ACC112 (cell line): ENCODE results near the gene ASCC3.
A peak's percentile ranks its signal among the peaks of the same experiment; 100 is the strongest.

Experiments
- H2AFZ ChIP-seq: fragments of 200-600 bp; sonication (generic); one replicate; pipeline ENCODE4 v1.6.0; 2017; ENCODE audit warnings: antibody characterized with exemption, low read length; ENCODE audit not compliant: unreplicated experiment
- H3K27ac ChIP-seq: fragments of 200-600 bp; sonication (generic); 2 replicates; pipeline ENCODE4 v1.5.1; 2014; ENCODE audit warnings: low read depth, mild to moderate bottlenecking, antibody characterized with exemption, low read length, moderate library complexity
- H3K27me3 ChIP-seq: fragments of 200-600 bp; sonication (generic); 2 replicates; pipeline ENCODE4 v1.6.1; 2014; ENCODE audit warnings: mild to moderate bottlenecking, antibody characterized with exemption, low read length, moderate library complexity, mixed read lengths; ENCODE audit not compliant: insufficient read depth
- H3K36me3 ChIP-seq: fragments of 200-600 bp; sonication (generic); 2 replicates; pipeline ENCODE4 v1.6.1; 2016; ENCODE audit warnings: mild to moderate bottlenecking, antibody characterized with exemption, low read length, moderate library complexity, mixed read lengths; ENCODE audit not compliant: insufficient read depth
- H3K4me1 ChIP-seq: fragments of 200-600 bp; sonication (generic); one replicate; pipeline ENCODE4 v1.6.1; 2016; ENCODE audit warnings: low read length, mixed read lengths; ENCODE audit not compliant: insufficient read depth, unreplicated experiment, control insufficient read depth
- H3K4me3 ChIP-seq: fragments of 200-600 bp; sonication (generic); 2 replicates; pipeline ENCODE4 v1.5.1; 2014; ENCODE audit warnings: mild to moderate bottlenecking, low read depth, low read length
- H3K79me2 ChIP-seq: fragments of 200-600 bp; sonication (generic); one replicate; pipeline ENCODE4 v1.6.0; 2016; ENCODE audit warnings: low read length; ENCODE audit not compliant: control insufficient read depth, unreplicated experiment, insufficient read depth

Gene ASCC3

DNA sequence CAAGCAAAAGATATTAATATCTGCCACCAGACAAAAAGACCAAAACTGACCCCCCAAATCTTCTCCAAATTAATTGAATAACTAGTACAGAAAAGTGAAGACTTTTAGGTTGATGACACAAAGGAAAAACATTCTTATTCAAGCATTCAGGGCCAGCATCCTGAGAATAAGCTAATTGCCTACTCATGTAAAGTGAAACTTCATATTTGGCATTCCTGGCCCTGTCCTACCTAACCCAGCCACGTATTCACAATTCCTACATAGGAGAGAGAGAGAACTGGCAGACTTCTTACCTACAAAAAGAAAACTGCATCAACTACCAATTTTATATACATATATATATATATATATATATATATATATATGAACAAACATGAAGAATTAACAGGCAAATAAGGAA lies 4.9 kb upstream of the ASCC3 start:
- no peaks in the 10 kb centered on the region for H3K27me3 ChIP-seq
- H3K4me3 ChIP-seq = no peak overlapping the region
- no peak overlapping the region for H3K27ac ChIP-seq
- H2AFZ ChIP-seq = no peak overlapping the region
- peaks cover 7% of the 10 kb centered on the region for H3K4me1 ChIP-seq
- H3K36me3 ChIP-seq = no peaks in the 10 kb centered on the region
- H3K79me2 ChIP-seq = peaks cover 10% of the 10 kb centered on the region

DNA sequence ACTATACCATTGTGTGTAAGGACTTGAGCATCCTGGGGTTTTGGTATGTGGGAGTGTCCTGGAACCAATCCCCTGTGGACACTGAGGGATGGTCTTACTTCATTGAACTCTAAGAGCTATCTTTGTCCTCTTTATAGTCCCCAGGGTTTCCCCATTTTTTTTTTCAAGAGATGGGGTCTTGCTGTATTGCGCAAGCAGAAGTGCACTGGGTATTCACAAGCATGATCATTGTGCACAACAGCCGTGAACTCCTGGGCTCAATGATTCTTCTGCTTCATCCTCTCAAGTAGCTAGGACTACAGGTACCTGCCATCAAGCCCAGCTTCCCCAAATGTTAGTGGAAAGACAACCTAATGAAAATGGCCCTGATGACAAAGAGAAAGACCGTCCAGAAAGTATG lies 2.2 kb upstream of the ASCC3 start:
- H3K79me2 ChIP-seq = peaks cover 36% of the 10 kb centered on the region
- no peaks in the 10 kb centered on the region for H3K27me3 ChIP-seq
- H2AFZ ChIP-seq = no peak overlapping the region
- H3K4me1 ChIP-seq = peaks cover 21% of the 10 kb centered on the region
- H3K27ac ChIP-seq = no peak overlapping the region
- no peaks in the 10 kb centered on the region for H3K36me3 ChIP-seq
- H3K4me3 ChIP-seq = no peak overlapping the region

DNA sequence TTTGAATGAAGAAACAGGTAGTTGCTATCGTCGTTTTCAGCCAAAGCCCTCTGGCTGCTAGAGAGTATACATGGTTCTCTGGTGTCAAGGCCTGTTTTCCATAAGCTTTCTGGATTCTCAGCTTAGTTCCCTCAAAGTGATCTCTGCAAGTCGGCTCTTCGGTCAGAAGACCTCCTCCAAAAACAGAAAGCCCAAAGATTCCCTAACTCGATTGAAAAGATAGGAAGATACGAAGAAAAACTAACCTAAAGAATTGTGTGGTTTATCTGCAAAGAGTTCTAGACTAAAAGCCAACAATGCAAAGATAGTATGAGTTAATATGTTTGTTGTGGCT lies 545 bp upstream of the ASCC3 start:
- peak overlapping the region; percentile 69; the same call in 1 of the 2 replicates for H3K27ac ChIP-seq
- H3K79me2 ChIP-seq = peaks cover 52% of the 10 kb centered on the region
- peak overlapping the region; percentile 80 for H3K4me3 ChIP-seq
- no peaks in the 10 kb centered on the region for H3K36me3 ChIP-seq
- H3K4me1 ChIP-seq = peaks cover 28% of the 10 kb centered on the region
- peak overlapping the region; percentile 96 for H2AFZ ChIP-seq
- H3K27me3 ChIP-seq = no peaks in the 10 kb centered on the region

DNA sequence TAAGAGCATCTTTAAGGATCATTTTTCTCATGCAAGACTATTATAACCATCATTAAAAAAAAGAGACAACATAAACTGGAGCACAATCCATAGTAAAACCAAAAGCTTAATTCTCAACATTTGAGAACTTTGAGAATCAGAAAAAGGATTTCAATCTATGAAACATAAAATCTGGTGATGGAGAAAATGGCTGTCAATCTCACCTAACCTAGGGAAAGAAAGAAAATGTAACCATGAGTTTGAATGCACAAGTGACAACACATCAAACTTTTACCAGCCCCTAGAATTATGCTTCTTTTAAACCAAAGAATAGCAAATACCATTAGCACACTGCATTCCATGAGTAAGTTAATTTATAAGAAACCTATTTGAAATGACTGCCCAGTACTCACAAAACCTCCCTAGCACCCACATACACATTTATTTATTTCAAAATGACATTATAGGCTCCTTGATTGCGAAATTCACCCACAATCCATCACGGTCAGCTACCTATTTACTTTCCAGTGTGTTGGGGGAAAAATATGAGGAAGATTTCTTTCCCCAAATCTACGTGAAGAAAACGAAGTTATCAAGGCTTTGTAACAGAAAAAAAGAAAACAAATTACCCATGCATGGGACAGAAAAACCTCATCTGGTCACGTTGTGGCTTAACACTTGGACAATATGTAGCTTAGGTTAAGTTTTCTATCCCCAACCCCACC lies 828 bp downstream of the ASCC3 start:
- peaks cover 28% of the 10 kb centered on the region for H3K4me1 ChIP-seq
- H2AFZ ChIP-seq = peak overlapping the region; percentile 69
- peak overlapping the region; percentile 80 for H3K4me3 ChIP-seq
- no peaks in the 10 kb centered on the region for H3K36me3 ChIP-seq
- peak overlapping the region; percentile 69 for H3K27ac ChIP-seq
- H3K79me2 ChIP-seq = peaks cover 66% of the 10 kb centered on the region
- H3K27me3 ChIP-seq = no peaks in the 10 kb centered on the region

DNA sequence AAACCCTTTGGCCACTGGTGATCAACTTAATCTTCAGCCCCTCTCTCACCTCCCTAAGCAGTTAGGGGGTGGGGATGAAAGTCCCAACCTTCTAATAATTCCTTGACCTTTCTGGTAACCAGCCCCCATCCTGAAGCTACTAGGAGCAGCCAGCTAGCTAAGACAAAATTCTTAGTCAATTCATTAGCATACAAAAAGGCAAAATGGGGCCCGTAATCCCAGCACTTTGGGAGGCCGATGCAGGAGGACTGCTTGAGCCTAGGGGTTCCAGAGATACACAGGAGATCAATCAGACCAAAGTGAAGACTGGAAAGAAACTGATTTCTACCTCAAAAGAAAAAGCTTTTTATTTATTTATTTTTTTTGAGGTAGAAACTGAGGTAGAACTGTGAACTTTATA lies 1.8 kb downstream of the ASCC3 start:
- Histone ChIP-seq H3K27me3 (no peaks in the 10 kb centered on the region), H3K79me2 (peaks cover 75% of the 10 kb centered on the region), H3K4me3 (peak overlapping the region; percentile 80), H3K27ac (no peak overlapping the region), H3K4me1 (peaks cover 28% of the 10 kb centered on the region), H3K36me3 (no peaks in the 10 kb centered on the region), H2AFZ (no peak overlapping the region)

DNA sequence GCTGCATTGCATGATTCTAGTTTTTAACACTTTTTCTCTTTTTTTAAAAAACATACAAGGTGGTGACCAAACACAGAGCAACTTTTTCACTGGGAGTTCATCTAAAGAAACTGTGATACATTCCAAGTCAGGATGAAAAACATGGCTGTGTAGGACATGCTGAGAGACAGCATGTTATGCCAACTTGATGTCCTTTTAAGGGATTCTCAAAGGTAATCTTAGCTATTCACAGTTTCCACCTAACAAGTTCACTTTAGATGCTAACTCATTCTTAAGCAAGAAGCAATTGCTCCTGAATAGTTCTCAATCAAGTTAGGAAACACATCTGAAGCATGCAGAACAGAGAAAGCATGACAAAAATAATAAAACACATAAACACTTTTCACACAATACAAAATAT lies 3.3 kb downstream of the ASCC3 start:
- H3K4me3 ChIP-seq = peak overlapping the region; percentile 34; the same call in 1 of the 2 replicates
- peaks cover 28% of the 10 kb centered on the region for H3K4me1 ChIP-seq
- H3K27ac ChIP-seq = no peak overlapping the region
- H3K27me3 ChIP-seq = no peaks in the 10 kb centered on the region
- no peak overlapping the region for H2AFZ ChIP-seq
- H3K79me2 ChIP-seq = peaks cover 88% of the 10 kb centered on the region
- no peaks in the 10 kb centered on the region for H3K36me3 ChIP-seq

DNA sequence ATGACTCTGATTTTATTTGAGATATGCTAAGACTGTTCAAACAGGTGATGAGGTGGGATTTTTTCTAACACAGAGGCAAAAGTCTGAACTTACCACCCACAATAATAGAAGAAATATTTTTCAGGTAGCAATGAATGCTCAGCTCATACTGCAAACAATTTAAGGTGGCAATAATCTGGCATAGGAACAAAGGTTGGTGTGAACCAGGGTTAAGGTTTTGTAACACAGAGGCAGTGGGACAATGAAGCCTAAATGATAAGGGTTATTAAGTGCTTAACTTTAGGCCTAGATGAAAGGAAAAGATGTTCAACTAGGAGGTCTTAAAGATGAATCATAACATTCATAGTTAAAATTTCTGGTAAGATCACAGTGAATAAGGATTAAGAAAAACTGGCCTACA lies 4.9 kb downstream of the ASCC3 start:
- H3K36me3 ChIP-seq = peaks cover 6% of the 10 kb centered on the region; the same call in 1 of the 2 replicates

DNA sequence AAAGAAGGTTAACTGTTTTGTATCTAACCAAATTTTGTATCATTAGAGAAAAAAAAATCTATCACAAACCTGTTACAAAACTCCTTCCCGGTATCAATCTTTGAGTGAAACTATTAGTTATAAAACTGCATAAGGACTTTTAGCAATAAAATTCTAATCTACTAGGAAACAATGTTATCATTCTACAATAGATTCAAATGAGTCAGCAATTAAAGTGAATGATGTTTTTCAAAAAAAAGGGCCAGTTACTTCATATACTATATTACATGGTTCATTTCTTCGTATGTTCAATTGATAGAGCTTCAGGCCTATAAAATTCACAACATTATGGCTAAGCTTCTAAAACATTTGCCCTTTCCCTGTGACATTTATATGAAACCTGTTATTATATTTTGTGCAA lies 15.6 kb downstream of the ASCC3 start:
- Histone ChIP-seq H3K27me3 (no peaks in the 10 kb centered on the region), H3K4me1 (no peaks in the 10 kb centered on the region), H3K4me3 (no peak overlapping the region), H3K27ac (no peak overlapping the region), H3K79me2 (peaks cover 27% of the 10 kb centered on the region), H2AFZ (no peak overlapping the region), H3K36me3 (peaks cover 41% of the 10 kb centered on the region)

More for the DNA sequence above, 4.9 kb downstream of the ASCC3 start:
- H3K27ac ChIP-seq = no peak overlapping the region
- H2AFZ ChIP-seq = no peak overlapping the region
- H3K4me1 ChIP-seq = peaks cover 22% of the 10 kb centered on the region
- H3K4me3 ChIP-seq = no peak overlapping the region
- H3K27me3 ChIP-seq = no peaks in the 10 kb centered on the region
- peaks cover 94% of the 10 kb centered on the region for H3K79me2 ChIP-seq

DNA sequence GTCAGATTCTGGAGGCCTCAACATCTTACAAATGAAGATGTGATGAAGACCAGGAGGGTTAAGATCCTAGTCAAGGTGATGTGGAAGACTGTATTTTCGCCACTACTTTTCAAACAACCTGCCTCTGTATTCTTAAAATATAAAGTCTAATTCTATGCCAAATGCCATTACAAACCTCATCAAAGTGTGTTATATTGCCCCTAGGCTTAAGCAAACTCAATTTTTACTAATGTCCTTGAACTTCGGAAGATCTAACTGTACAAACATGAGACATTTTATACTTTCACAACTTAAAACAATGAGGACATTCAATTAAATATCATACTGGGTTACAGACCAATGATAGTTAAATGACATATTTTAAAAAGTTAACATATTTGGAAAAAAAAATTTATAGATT lies 19.1 kb downstream of the ASCC3 start:
- Histone ChIP-seq H3K4me3 (no peak overlapping the region), H2AFZ (no peak overlapping the region), H3K27me3 (no peaks in the 10 kb centered on the region), H3K79me2 (no peaks in the 10 kb centered on the region), H3K27ac (no peak overlapping the region), H3K4me1 (no peaks in the 10 kb centered on the region), H3K36me3 (peaks cover 58% of the 10 kb centered on the region)

DNA sequence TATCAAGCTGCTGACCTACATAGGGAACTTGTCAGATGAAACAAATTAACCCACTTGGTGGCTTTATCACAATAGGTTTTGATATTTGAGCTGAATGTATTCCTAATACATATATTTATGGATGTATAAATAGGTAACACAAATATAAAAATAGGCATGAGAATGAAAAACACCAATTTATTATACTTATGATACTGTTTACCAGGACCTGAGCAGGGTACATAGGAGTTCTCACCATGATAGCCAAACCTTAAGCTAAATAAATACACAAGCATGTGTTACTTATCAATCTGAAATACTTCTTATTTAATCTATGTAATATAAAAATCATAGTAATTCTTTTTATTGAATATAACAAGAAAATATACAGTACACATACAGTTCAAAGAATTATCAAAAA lies 25.0 kb downstream of the ASCC3 start:
- no peaks in the 10 kb centered on the region for H3K27me3 ChIP-seq
- no peak overlapping the region for H3K4me3 ChIP-seq
- no peaks in the 10 kb centered on the region for H3K4me1 ChIP-seq
- peaks cover 49% of the 10 kb centered on the region for H3K36me3 ChIP-seq
- H3K79me2 ChIP-seq = no peaks in the 10 kb centered on the region
- H2AFZ ChIP-seq = no peak overlapping the region
- H3K27ac ChIP-seq = no peak overlapping the region

DNA sequence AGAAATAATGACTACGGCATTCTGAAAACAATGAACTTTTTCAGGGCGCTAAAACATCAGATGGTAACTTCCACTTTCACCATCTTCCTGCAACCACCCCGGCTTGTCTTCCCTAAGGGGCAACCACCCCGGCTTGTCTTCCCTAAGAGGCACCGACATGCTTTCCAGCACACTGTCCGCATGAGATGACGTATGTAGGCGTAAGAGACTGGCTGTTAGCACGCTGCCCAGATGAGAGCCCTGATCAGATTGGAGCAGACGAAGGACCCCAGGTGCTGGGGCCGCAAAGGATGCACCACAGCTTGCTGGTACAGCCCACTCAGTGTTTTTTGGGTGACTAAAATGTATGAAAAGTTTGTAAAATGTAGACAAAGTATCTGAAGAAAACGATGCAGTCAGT lies 29.3 kb downstream of the ASCC3 start:
- Histone ChIP-seq H3K79me2 (peaks cover 3% of the 10 kb centered on the region), H3K4me1 (no peaks in the 10 kb centered on the region), H3K27ac (no peak overlapping the region), H3K36me3 (peaks cover 26% of the 10 kb centered on the region), H3K27me3 (no peaks in the 10 kb centered on the region), H2AFZ (no peak overlapping the region), H3K4me3 (no peak overlapping the region)
